ENCODE measurements around the gene PRICKLE3.

The PRICKLE3 gene

GRCh38 chrX:49163555-49164419, 22.4 kb downstream of the PRICKLE3 start:
- H3K27ac ChIP-seq: peak overlapping the region; percentile 52
- TF ChIP-seq CTCF (conservative IDR thresholded peaks at IDR 0.05): peak; percentile 73

DNA sequence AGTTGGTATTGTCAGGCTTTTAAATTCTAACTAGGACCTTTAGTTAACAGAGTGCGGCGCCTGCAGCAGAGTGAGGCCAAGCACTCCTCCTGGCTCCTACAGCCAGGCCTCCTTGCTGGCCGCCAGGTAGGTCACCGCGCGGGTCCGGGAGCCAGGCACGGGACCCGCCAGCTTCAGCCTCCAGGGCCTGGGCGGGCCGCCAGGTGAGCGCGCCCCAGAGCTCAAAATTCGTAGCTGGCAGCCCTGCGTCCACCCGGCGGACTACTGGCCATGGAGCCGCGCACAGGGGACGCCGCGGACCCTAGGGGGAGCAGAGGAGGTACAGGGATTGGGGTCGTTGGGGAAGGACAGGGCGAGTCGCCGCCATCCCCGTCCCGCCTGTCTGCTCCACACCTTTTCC, 23.6 kb downstream of the PRICKLE3 start, which contains the start of gene MAGIX:
TSS of gene MAGIX (plus strand) at position 139 of the 400 bp plus-strand sequence. CDS start at position 271, 132 bp downstream.
- peak within 1 kb of the TSS; percentile 52; the same call in 1 of the 2 replicates for H3K27ac ChIP-seq
- no peak for TF ChIP-seq CTCF (conservative IDR thresholded peaks at IDR 0.05)

DNA sequence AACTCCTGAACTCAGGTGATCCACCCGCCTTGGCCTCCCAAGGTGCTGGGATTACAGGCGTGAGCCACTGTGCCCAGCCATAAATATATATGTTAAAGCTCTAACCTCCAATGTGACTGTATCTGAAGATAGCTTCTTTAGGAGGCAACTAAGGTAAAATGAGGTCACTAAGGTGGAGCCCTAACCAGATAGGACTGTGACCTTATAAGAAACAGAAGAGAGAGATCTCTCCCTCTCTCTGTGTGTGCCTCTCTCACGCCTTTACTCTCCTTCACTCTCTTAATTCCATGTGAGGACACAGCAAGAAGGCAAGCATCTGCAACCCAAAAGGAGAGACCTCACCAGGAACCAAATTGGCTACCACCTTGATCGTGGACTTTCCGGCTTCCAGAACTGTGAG, 24.5 kb downstream of the PRICKLE3 start:
- 0 out of 2 replicates have a peak overlapping the region, but pooled peaks have one; percentile 44 for H3K27ac ChIP-seq

GRCh38 chrX:49160908-49161307, 25.3 kb downstream of the PRICKLE3 start:
- TF ChIP-seq CTCF (conservative IDR thresholded peaks at IDR 0.05): no peak
- no peak overlapping the region for H3K27ac ChIP-seq

More for the DNA sequence above, 24.5 kb downstream of the PRICKLE3 start:
- no peak for TF ChIP-seq CTCF (conservative IDR thresholded peaks at IDR 0.05)

DNA sequence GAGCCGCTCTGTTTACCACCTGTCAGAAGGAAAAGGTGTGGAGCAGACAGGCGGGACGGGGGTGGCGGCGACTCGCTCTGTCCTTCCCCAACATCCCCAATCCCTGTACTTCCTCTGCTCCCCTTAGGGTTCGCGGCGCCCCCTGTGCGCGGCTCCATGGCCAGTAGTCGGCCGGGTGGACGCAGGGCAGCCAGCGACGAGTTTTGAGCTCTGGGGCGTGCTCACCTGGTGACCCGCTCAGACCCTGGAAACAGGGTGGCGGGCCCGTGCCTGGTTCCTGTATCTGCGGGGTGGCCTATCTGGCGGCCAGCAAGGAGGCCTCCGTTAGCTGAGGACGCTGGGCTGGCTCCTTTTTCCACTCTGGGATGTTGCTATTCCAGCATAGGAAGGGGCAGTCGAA, 29.0 kb downstream of the PRICKLE3 start:
- TF ChIP-seq CTCF (conservative IDR thresholded peaks at IDR 0.05): no peak
- H3K27ac ChIP-seq: no peak overlapping the region

DNA sequence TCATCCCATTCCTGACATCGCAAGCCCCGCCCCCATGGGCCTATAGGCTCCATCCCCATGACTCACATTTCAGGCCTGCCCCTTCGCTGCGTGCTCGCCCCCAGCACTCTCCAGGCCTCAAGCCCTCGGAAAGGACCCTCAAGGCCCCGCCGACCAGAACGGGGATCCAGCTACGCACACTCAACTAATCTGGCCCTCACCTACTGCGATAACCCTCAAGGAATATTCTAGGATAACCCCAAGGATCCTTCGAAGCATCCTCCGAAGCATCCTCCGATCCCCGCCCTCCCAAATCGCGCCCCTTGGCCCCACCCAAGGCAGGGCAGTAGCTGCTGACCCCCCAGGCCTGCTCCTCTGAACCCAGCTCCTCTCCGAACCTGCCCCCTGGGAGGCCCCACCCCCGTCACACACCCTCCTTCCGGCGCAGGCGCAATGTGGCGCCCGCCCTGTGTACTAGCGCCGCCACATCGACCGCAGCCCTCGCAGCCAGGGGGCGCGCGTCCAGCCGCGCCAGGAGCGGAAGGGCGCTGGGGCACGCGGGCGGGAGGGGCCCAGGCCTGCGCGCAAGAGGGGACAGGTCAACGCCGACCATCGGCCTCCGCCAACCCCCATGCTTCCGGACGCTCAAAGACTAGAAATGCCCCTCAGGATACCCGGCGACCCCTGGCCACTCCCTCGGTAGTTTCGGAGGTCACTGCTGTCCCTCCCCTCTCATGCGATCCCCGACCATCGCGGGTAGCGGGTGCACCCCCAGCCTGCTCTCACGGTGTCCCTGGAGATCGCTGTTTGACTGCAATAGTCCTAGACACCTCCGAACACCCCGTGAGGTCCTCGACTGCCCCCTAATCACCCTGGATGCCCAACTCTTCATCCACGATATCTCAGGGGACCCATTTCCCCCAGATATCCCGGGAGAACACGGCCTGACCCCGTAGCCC, 30.0 kb downstream of the PRICKLE3 start:
- no peak overlapping the region; the same call in 1 of the 2 replicates for H3K27ac ChIP-seq
- peak; percentile 69 for TF ChIP-seq CTCF (conservative IDR thresholded peaks at IDR 0.05)

All from VCaP (cell line).